WTC11 (cell line): Measurements from ENCODE around the gene SSH2. TPM values are rescaled to one million over a fixed set of nuclear protein-coding genes. Genes with fewer than 3 reads are reported as not detected.

ENCODE experiments used
- ATF6 ChIP-seq: sonication (generic); formaldehyde crosslinking; IDR thresholded peaks from 2 replicates; pipeline ENCODE4 v1.8.1; 2023; ENCODE audit warnings: mild to moderate bottlenecking, missing genetic modification reagents
- E2F1 ChIP-seq: sonication (generic); formaldehyde crosslinking; IDR thresholded peaks from 2 replicates; pipeline ENCODE4 v1.8.0; 2022; ENCODE audit warnings: mild to moderate bottlenecking, missing genetic modification reagents
- ELF4 ChIP-seq: sonication (generic); formaldehyde crosslinking; IDR thresholded peaks from 2 replicates; pipeline ENCODE4 v1.8.1; 2022; ENCODE audit warnings: low read depth, mild to moderate bottlenecking, moderate library complexity, missing genetic modification reagents
- EMX1 ChIP-seq: fragments of 250-450 bp; sonication (Bioruptor Pico); IDR thresholded peaks from 2 replicates; pipeline ENCODE4 v1.8.0; 2021; ENCODE audit warnings: mild to moderate bottlenecking
- IRF2 ChIP-seq: sonication (generic); formaldehyde crosslinking; IDR thresholded peaks from 2 replicates; pipeline ENCODE4 v1.8.0; 2022; ENCODE audit warnings: low read depth, missing genetic modification reagents, borderline replicate concordance
- JAZF1 ChIP-seq: fragments of 250-450 bp; sonication (Bioruptor Pico); IDR thresholded peaks from 2 replicates; pipeline ENCODE4 v1.9.0; 2021; ENCODE audit warnings: moderate library complexity, mild to moderate bottlenecking, inconsistent platforms
- KAT7 ChIP-seq: sonication (generic); formaldehyde crosslinking; IDR thresholded peaks from 2 replicates; pipeline ENCODE4 v1.8.1; 2023; ENCODE audit warnings: missing genetic modification reagents, mild to moderate bottlenecking, borderline replicate concordance
- MAX ChIP-seq: sonication (generic); formaldehyde crosslinking; IDR thresholded peaks from 2 replicates; pipeline ENCODE4 v1.8.0; 2022; ENCODE audit warnings: mild to moderate bottlenecking, missing genetic modification reagents
- MLX ChIP-seq: sonication (generic); formaldehyde crosslinking; IDR thresholded peaks from 2 replicates; pipeline ENCODE4 v1.8.1; 2023; ENCODE audit warnings: mild to moderate bottlenecking, missing genetic modification reagents, moderate library complexity
- MYBL2 ChIP-seq: sonication (generic); formaldehyde crosslinking; IDR thresholded peaks from 2 replicates; pipeline ENCODE4 v1.8.1; 2023; ENCODE audit warnings: mild to moderate bottlenecking, moderate library complexity, missing genetic modification reagents
- NFE2L1 ChIP-seq: sonication (generic); formaldehyde crosslinking; IDR thresholded peaks from 2 replicates; pipeline ENCODE4 v1.8.1; 2023; ENCODE audit warnings: missing genetic modification reagents
- PRRX2 ChIP-seq: fragments of 250-450 bp; sonication (Bioruptor Pico); IDR thresholded peaks from 2 replicates; pipeline ENCODE4 v1.8.0; 2021; ENCODE audit warnings: mild to moderate bottlenecking
- RELA ChIP-seq: sonication (generic); formaldehyde crosslinking; IDR thresholded peaks from 2 replicates; pipeline ENCODE4 v1.8.1; 2022; ENCODE audit warnings: missing genetic modification reagents, mild to moderate bottlenecking, borderline replicate concordance
- SMAD4 ChIP-seq: sonication (generic); formaldehyde crosslinking; IDR thresholded peaks from 2 replicates; pipeline ENCODE4 v1.8.0; 2022; ENCODE audit warnings: mild to moderate bottlenecking, missing genetic modification reagents
- TCF7 ChIP-seq: sonication (generic); formaldehyde crosslinking; IDR thresholded peaks from 2 replicates; pipeline ENCODE4 v1.8.0; 2022; ENCODE audit warnings: mild to moderate bottlenecking, low read depth, missing genetic modification reagents, moderate library complexity
- TEAD4 ChIP-seq: sonication (generic); formaldehyde crosslinking; IDR thresholded peaks from 2 replicates; pipeline ENCODE4 v1.8.0; 2022; ENCODE audit warnings: mild to moderate bottlenecking, missing genetic modification reagents
- TP53 ChIP-seq: sonication (generic); formaldehyde crosslinking; IDR thresholded peaks from 2 replicates; pipeline ENCODE4 v1.8.1; 2023; ENCODE audit warnings: mild to moderate bottlenecking, missing genetic modification reagents
- USF2 ChIP-seq: sonication (generic); formaldehyde crosslinking; IDR thresholded peaks from 2 replicates; pipeline ENCODE4 v1.8.1; 2023; ENCODE audit warnings: mild to moderate bottlenecking, missing genetic modification reagents, moderate library complexity
- ZBTB43 ChIP-seq: sonication (generic); formaldehyde crosslinking; IDR thresholded peaks from 2 replicates; pipeline ENCODE4 v1.8.1; 2023; ENCODE audit warnings: mild to moderate bottlenecking, missing genetic modification reagents
- ZMAT4 ChIP-seq: fragments of 250-450 bp; sonication (Bioruptor Pico); IDR thresholded peaks from 2 replicates; pipeline ENCODE4 v1.9.0; 2021; ENCODE audit warnings: mild to moderate bottlenecking
- ZNF281 ChIP-seq: sonication (generic); formaldehyde crosslinking; IDR thresholded peaks from 2 replicates; pipeline ENCODE4 v1.8.0; 2023; ENCODE audit warnings: mild to moderate bottlenecking, missing genetic modification reagents
- ZNF416 ChIP-seq: fragments of 250-450 bp; sonication (Bioruptor Pico); IDR thresholded peaks from 2 replicates; pipeline ENCODE4 v1.9.0; 2021; ENCODE audit warnings: mild to moderate bottlenecking, inconsistent platforms
- total RNA-seq: library from RNA; stranded (reverse); gene quantifications from 3 replicates; pipeline ENCODE4 v1.2.3, GENCODE V29; 2021

Gene SSH2
- total RNA-seq, 1 experiment from 2014 or later: 14.3 TPM

GRCh38 chr17:29593591-29594518 is 336.2 kb downstream of the SSH2 start (continued):
- TF ChIP-seq TP53 (CRISPR knock-in tag): peak; percentile 70; the same call in 1 of the 2 replicates
- no peak for TF ChIP-seq ZBTB43 (CRISPR knock-in tag)
- TF ChIP-seq ELF4 (CRISPR knock-in tag): no peak
- TF ChIP-seq SMAD4 (CRISPR knock-in tag): peak; percentile 98
- TF ChIP-seq USF2 (CRISPR knock-in tag): no peak; the same call in 1 of the 2 replicates
- no peak for TF ChIP-seq MLX (CRISPR knock-in tag)
- TF ChIP-seq MAX (CRISPR knock-in tag): peak; percentile 68; the same call in 1 of the 2 replicates
- peak; percentile 66; the same call in 1 of the 2 replicates for TF ChIP-seq RELA
- no peak for TF ChIP-seq KAT7 (CRISPR knock-in tag)
- peak; percentile 52; the same call in 1 of the 2 replicates for TF ChIP-seq PRRX2 (CRISPR knock-in tag)
- no peak for TF ChIP-seq EMX1 (CRISPR knock-in tag)
- TF ChIP-seq IRF2 (CRISPR knock-in tag): peak; percentile 73; the same call in 1 of the 2 replicates
- peak; percentile 62; the same call in 1 of the 2 replicates for TF ChIP-seq NFE2L1 (CRISPR knock-in tag)
- TF ChIP-seq ATF6 (CRISPR knock-in tag): no peak
- peak; percentile 93 for TF ChIP-seq TEAD4 (CRISPR knock-in tag)
- peak; percentile 95 for TF ChIP-seq TCF7 (CRISPR knock-in tag)
- peak; percentile 84; the same call in 1 of the 2 replicates for TF ChIP-seq E2F1 (CRISPR knock-in tag)
- TF ChIP-seq ZNF416: no peak
- TF ChIP-seq MYBL2 (CRISPR knock-in tag): 0 out of 2 replicates have a peak, but pooled peaks have one; percentile 28
- peak; percentile 77; the same call in 1 of the 2 replicates for TF ChIP-seq ZNF281 (CRISPR knock-in tag)
- no peak for TF ChIP-seq ZMAT4 (CRISPR knock-in tag)
- no peak for TF ChIP-seq JAZF1 (CRISPR knock-in tag)
